ENCODE results near the gene COL11A1.

COL11A1 gene

DNA sequence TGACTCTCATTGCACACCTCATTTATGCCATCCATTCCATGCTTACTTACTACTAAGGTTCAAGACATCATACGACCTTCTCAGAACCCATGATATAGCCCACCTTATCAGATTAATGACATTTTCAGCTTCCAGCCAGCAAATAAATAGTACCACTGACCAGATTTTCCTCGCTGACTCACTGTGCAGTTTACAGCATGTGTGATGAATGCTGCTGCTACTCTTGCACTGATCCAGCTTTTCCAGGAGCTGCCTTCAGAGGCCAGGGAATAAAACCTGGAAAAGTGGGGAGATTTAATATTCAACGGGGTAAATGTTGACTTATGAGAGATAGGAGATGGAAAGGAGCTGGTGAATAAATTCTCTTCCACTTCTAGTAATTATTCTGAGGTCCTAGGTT lies 247.1 kb downstream of the COL11A1 start:
- H4K8ac ChIP-seq (ENCODE audit: low read depth, low read length), result no peak overlapping the region
- H4K12ac ChIP-seq (ENCODE audit: low read depth, low read length), result no peak overlapping the region
- H2BK5ac ChIP-seq (ENCODE audit: low read depth, low read length, poor library complexity), result peak overlapping the region; percentile 44
- no peak overlapping the region for H3K23ac ChIP-seq (ENCODE audit: low read length)
- H3K4me1 ChIP-seq (ENCODE audit: control insufficient read depth in 1 of 2, insufficient read depth in 2 of 2, low read length in 2 of 2), result peaks cover 5% of the 10 kb centered on the region in 2 experiments
- H2BK120ac ChIP-seq (ENCODE audit: insufficient read depth, low read length, poor library complexity), result no peak overlapping the region
- no peak overlapping the region for H3K4ac ChIP-seq (ENCODE audit: low read depth, low read length)
- H3K27ac ChIP-seq (ENCODE audit: low read depth, low read length), result no peak overlapping the region
- no peak overlapping the region for H2BK12ac ChIP-seq (ENCODE audit: low read length)
- no peak overlapping the region for H2AFZ ChIP-seq (ENCODE audit: insufficient read depth, low read length, poor library complexity)
- no peak overlapping the region for H3K9ac ChIP-seq (ENCODE audit: low read length)
- no peak overlapping the region for H2AK5ac ChIP-seq (ENCODE audit: low read length)
- no peak overlapping the region for H4K91ac ChIP-seq (ENCODE audit: low read depth, low read length)
- H3K27me3 ChIP-seq (ENCODE audit: insufficient read depth, low read length), result no peaks in the 10 kb centered on the region
- H3K79me2 ChIP-seq (ENCODE audit: control insufficient read depth, insufficient read depth, low read length, poor library complexity), result no peaks in the 10 kb centered on the region
- no peak overlapping the region for H3K14ac ChIP-seq (ENCODE audit: low read length)
- no peaks in the 10 kb centered on the region for H3K9me3 ChIP-seq (ENCODE audit: insufficient read depth, low read depth, low read length)
- DNase-seq, result no peak
- H3K18ac ChIP-seq (ENCODE audit: low read length), result no peak overlapping the region
- WGBS (ENCODE audit: extremely low coverage, insufficient coverage, insufficient read length), result no CpG with 5 or more reads among the region's 3 CpGs
- H3K4me2 ChIP-seq (ENCODE audit: low read length), result no peak overlapping the region
- no peak overlapping the region for H3K4me3 ChIP-seq (ENCODE audit: low read depth, low read length)
- H3K79me1 ChIP-seq (ENCODE audit: low read length), result no peaks in the 10 kb centered on the region
- H3K36me3 ChIP-seq (ENCODE audit: control insufficient read depth in 1 of 2, insufficient read depth in 2 of 2, low read length in 2 of 2), result peaks cover 0 to 4% of the 10 kb centered on the region in 2 experiments

DNA sequence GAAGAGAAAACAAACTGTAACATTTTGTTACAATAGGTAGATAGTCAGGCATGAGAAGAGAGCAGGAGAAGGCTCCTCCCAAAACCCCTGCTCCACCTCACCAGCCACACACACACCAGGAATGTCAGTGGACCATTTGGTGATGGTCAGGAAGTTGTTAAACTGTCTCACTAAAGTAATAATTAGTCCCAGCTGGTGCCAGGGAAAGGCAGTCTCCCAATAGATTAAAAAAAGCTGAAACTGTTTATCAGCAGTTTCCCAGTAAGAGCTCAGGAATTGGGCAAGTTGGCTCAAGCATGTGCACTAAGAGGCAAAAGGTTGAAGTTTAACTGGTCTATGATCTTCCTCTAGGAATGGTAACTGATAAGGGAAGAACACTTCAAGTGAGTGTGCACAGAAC lies 249.6 kb downstream of the COL11A1 start:
- Histone ChIP-seq H3K27me3 (ENCODE audit: insufficient read depth, low read length) (no peaks in the 10 kb centered on the region), H3K79me2 (ENCODE audit: control insufficient read depth, insufficient read depth, low read length, poor library complexity) (no peaks in the 10 kb centered on the region), H3K4me1 (ENCODE audit: control insufficient read depth in 1 of 2, insufficient read depth in 2 of 2, low read length in 2 of 2) (peaks cover 5% of the 10 kb centered on the region in 2 experiments), H4K12ac (ENCODE audit: low read depth, low read length) (no peak overlapping the region), H3K36me3 (ENCODE audit: control insufficient read depth in 1 of 2, insufficient read depth in 2 of 2, low read length in 2 of 2) (peaks cover 5 to 7% of the 10 kb centered on the region in 2 experiments), H3K4ac (ENCODE audit: low read depth, low read length) (no peak overlapping the region), H2AFZ (ENCODE audit: insufficient read depth, low read length, poor library complexity) (no peak overlapping the region), H3K9me3 (ENCODE audit: insufficient read depth, low read depth, low read length) (peaks cover 6% of the 10 kb centered on the region), H3K23ac (ENCODE audit: low read length) (no peak overlapping the region), H3K4me2 (ENCODE audit: low read length) (no peak overlapping the region), H2AK5ac (ENCODE audit: low read length) (no peak overlapping the region), H4K91ac (ENCODE audit: low read depth, low read length) (no peak overlapping the region), H3K14ac (ENCODE audit: low read length) (no peak overlapping the region), H3K27ac (ENCODE audit: low read depth, low read length) (no peak overlapping the region), H3K79me1 (ENCODE audit: low read length) (no peaks in the 10 kb centered on the region), H3K4me3 (ENCODE audit: low read depth, low read length) (no peak overlapping the region), H3K9ac (ENCODE audit: low read length) (no peak overlapping the region), H2BK120ac (ENCODE audit: insufficient read depth, low read length, poor library complexity) (peak overlapping the region; percentile 25), H2BK5ac (ENCODE audit: low read depth, low read length, poor library complexity) (no peak overlapping the region), H3K18ac (ENCODE audit: low read length) (no peak overlapping the region), H2BK12ac (ENCODE audit: low read length) (no peak overlapping the region), H4K8ac (ENCODE audit: low read depth, low read length) (no peak overlapping the region)
- DNase-seq, result peak; percentile 26 to 73

DNA sequence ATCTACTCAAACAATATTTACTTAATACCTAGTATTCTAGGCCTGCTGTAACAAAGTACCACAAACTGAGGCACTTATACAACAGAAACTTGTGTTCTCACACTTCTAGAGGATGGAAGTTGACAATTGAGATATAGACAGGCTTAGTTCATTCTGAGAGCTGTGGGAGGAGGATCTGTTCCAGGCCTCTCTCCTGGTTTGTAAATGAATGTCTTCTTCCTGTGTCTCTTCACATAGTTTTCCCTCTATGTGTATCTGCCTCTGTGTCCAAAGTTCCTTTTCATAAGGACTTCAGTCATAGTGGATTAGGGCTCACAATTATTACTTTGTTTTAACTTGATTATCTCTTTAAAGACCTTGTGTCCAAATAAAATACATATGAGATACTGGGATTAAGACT lies 251.1 kb downstream of the COL11A1 start:
- Histone ChIP-seq H3K36me3 (ENCODE audit: control insufficient read depth in 1 of 2, insufficient read depth in 2 of 2, low read length in 2 of 2) (peaks cover 5 to 7% of the 10 kb centered on the region in 2 experiments), H2AFZ (ENCODE audit: insufficient read depth, low read length, poor library complexity) (no peak overlapping the region), H3K4me3 (ENCODE audit: low read depth, low read length) (no peak overlapping the region), H3K18ac (ENCODE audit: low read length) (no peak overlapping the region), H3K9me3 (ENCODE audit: insufficient read depth, low read depth, low read length) (peaks cover 6% of the 10 kb centered on the region), H3K9ac (ENCODE audit: low read length) (no peak overlapping the region), H3K79me2 (ENCODE audit: control insufficient read depth, insufficient read depth, low read length, poor library complexity) (no peaks in the 10 kb centered on the region), H2BK5ac (ENCODE audit: low read depth, low read length, poor library complexity) (no peak overlapping the region), H3K27me3 (ENCODE audit: insufficient read depth, low read length) (no peaks in the 10 kb centered on the region), H4K12ac (ENCODE audit: low read depth, low read length) (no peak overlapping the region), H3K4me2 (ENCODE audit: low read length) (no peak overlapping the region), H3K4ac (ENCODE audit: low read depth, low read length) (no peak overlapping the region), H2BK120ac (ENCODE audit: insufficient read depth, low read length, poor library complexity) (no peak overlapping the region), H3K4me1 (ENCODE audit: control insufficient read depth in 1 of 2, insufficient read depth in 2 of 2, low read length in 2 of 2) (peaks cover 5% of the 10 kb centered on the region in 2 experiments), H3K27ac (ENCODE audit: low read depth, low read length) (no peak overlapping the region), H4K91ac (ENCODE audit: low read depth, low read length) (no peak overlapping the region), H3K23ac (ENCODE audit: low read length) (no peak overlapping the region), H3K14ac (ENCODE audit: low read length) (no peak overlapping the region), H3K79me1 (ENCODE audit: low read length) (no peaks in the 10 kb centered on the region), H2BK12ac (ENCODE audit: low read length) (no peak overlapping the region), H4K8ac (ENCODE audit: low read depth, low read length) (no peak overlapping the region), H2AK5ac (ENCODE audit: low read length) (no peak overlapping the region)
- DNase-seq, result no peak

DNA sequence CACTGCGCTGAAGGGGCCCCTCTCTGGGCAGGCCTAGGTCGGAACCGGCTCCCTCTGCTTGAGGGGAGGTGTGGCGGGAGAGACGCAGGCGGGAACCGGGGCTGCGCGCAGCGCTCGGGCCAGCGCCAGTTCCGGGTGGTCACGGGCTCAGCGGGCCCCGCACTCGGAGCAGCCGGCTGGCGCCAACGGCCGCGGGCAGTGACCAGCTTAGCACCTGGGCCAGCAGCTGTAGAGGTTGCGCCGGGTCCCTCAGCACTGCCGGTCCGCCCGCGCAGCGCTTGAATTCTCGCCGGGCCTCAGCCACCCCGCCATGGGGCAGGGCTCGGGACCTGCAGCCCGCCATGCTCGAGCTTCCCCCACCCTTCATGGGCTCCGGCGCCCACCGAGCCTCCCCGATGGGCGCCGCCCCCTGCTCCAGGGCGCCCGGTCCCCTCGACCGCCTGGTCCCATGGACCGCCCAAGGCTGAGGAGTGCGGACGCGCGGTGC lies 254.6 kb downstream of the COL11A1 start:
- Histone ChIP-seq H3K27ac (ENCODE audit: low read depth, low read length) (no peak overlapping the region), H3K4me2 (ENCODE audit: low read length) (no peak overlapping the region), H3K23ac (ENCODE audit: low read length) (no peak overlapping the region), H3K4ac (ENCODE audit: low read depth, low read length) (no peak overlapping the region), H3K36me3 (ENCODE audit: control insufficient read depth in 1 of 2, insufficient read depth in 2 of 2, low read length in 2 of 2) (peaks cover 5 to 7% of the 10 kb centered on the region in 2 experiments), H3K27me3 (ENCODE audit: insufficient read depth, low read length) (no peaks in the 10 kb centered on the region), H3K9ac (ENCODE audit: low read length) (no peak overlapping the region), H2BK12ac (ENCODE audit: low read length) (peak overlapping the region; percentile 27), H3K4me3 (ENCODE audit: low read depth, low read length) (no peak overlapping the region), H2BK5ac (ENCODE audit: low read depth, low read length, poor library complexity) (no peak overlapping the region), H3K79me1 (ENCODE audit: low read length) (peaks cover 3% of the 10 kb centered on the region), H4K12ac (ENCODE audit: low read depth, low read length) (no peak overlapping the region), H3K4me1 (ENCODE audit: control insufficient read depth in 1 of 2, insufficient read depth in 2 of 2, low read length in 2 of 2) (peaks cover 5% of the 10 kb centered on the region in 2 experiments), H2AK5ac (ENCODE audit: low read length) (no peak overlapping the region), H4K91ac (ENCODE audit: low read depth, low read length) (peak overlapping the region; percentile 15), H4K8ac (ENCODE audit: low read depth, low read length) (no peak overlapping the region), H3K79me2 (ENCODE audit: control insufficient read depth, insufficient read depth, low read length, poor library complexity) (no peaks in the 10 kb centered on the region), H3K9me3 (ENCODE audit: insufficient read depth, low read depth, low read length) (peaks cover 6% of the 10 kb centered on the region), H2BK120ac (ENCODE audit: insufficient read depth, low read length, poor library complexity) (no peak overlapping the region), H3K18ac (ENCODE audit: low read length) (no peak overlapping the region), H3K14ac (ENCODE audit: low read length) (peak overlapping the region; percentile 34), H2AFZ (ENCODE audit: insufficient read depth, low read length, poor library complexity) (no peak overlapping the region)
- WGBS (ENCODE audit: extremely low coverage, insufficient coverage, insufficient read length), result no CpG with 5 or more reads among the region's 50 CpGs
- DNase-seq, result no peak

Data from trophoblast cell (in vitro differentiated cells and primary cell).